Transverse colon (tissue), 4 donors: ENCODE measurements around the gene NSUN4. TPM values are rescaled to one million over a fixed set of nuclear protein-coding genes. Genes with fewer than 3 reads are reported as not detected.

ENCODE experiments used
- DNase-seq: peaks from one replicate; pipeline ENCODE4 v3.0.0-alpha.2; 2019
- H3K27ac ChIP-seq, 4 donors: fragments of 200-600 bp; sonication (generic); 2 replicates each; pipeline ENCODE4 v1.5.1; 2016 to 2018; ENCODE audit warnings: inconsistent platforms in 4 of 4
- H3K27me3 ChIP-seq: fragments of 200-600 bp; sonication (generic); 2 replicates; pipeline ENCODE4 v1.5.1; 2017; ENCODE audit warnings: inconsistent platforms
- H3K36me3 ChIP-seq, 4 donors: fragments of 200-600 bp; sonication (generic); 2 replicates each; pipeline ENCODE4 v1.5.1; 2017 to 2019; ENCODE audit warnings: inconsistent platforms in 4 of 4
- H3K4me1 ChIP-seq, 4 donors: fragments of 200-600 bp; sonication (generic); 2 replicates each; pipeline ENCODE4 v1.5.1; 2017 to 2020; ENCODE audit warnings: inconsistent platforms in 4 of 4
- H3K4me3 ChIP-seq, 4 donors: fragments of 200-600 bp; sonication (generic); 1 replicate in 1 of 4; 2 replicates in 3 of 4; pipeline versions ENCODE4 v1.5.1 to v1.6.1; 2017 to 2019; ENCODE audit warnings: inconsistent platforms in 4 of 4
- H3K9me3 ChIP-seq, 2 donors: fragments of 200-600 bp; sonication (generic); 2 replicates each; pipeline ENCODE4 v1.5.1; 2017 to 2019; ENCODE audit warnings: inconsistent platforms in 2 of 2
- CTCF ChIP-seq, 5 experiments: fragments of 200-600 bp in 3 of 5; fragments of 450-650 bp in 2 of 5; sonication (generic) in 3 of 5; IDR thresholded peaks; 1 replicate in 2 of 5; 2 replicates in 3 of 5; pipeline ENCODE4 v1.5.1; 2016 to 2017; ENCODE audit warnings: antibody characterized with exemption in 5 of 5, inconsistent platforms in 3 of 5, mild to moderate bottlenecking in 2 of 5, moderate library complexity in 1 of 5
- EP300 ChIP-seq: sonication (generic); formaldehyde crosslinking; IDR thresholded peaks from one replicate; pipeline ENCODE4 v1.6.1; 2017; ENCODE audit warnings: antibody characterized with exemption, low read depth
- POLR2A ChIP-seq: fragments of 450-650 bp; IDR thresholded peaks from one replicate; pipeline ENCODE4 v1.6.1; 2016; ENCODE audit warnings: antibody characterized with exemption, mild to moderate bottlenecking, moderate library complexity
- POLR2AphosphoS5 ChIP-seq, 3 donors: sonication (generic); formaldehyde crosslinking; IDR thresholded peaks; one replicate each; pipeline ENCODE4 v1.6.1; 2016; ENCODE audit warnings: antibody characterized with exemption in 3 of 3
- WGBS, 2 donors: methylation state at CpG; one replicate each; pipeline ENCODE4 v1.1.5; 2018; ENCODE audit warnings: low coverage in 1 of 2; 5-methylcytosine and 5-hydroxymethylcytosine counted together
- in situ Hi-C, 4 donors: fragments of 200-750 bp; cut with MboI; loops; one replicate each; pipeline versions ENCODE4 v1.15.0 to v1.15.1; 2017; ENCODE audit warnings: low sequenced_read_pairs in 3 of 4, low pct_ligation_motif_present in 1 of 4, low pct_unique_long_range_greater_than_20kb in 1 of 4
- intact Hi-C: fragments of 100-400 bp; cut with DNase I; formaldehyde crosslinking; loops from one replicate; pipeline ENCODE4 v1.15.1; 2023; ENCODE audit warnings: low total_unique reads
- total RNA-seq, 4 donors: library from RNA; depleted of rRNA; stranded (reverse); fragments of >200 nt; gene quantifications; one replicate each; pipeline ENCODE4 v1.1.0, GENCODE V29; 2016

The NSUN4 gene
- total RNA-seq, 4 donors from 2014 or later = 5.6 to 19.7 (median 12.9) TPM

- DNase-seq = no peak
- no peak for TF ChIP-seq POLR2A
- no peak for TF ChIP-seq POLR2AphosphoS5 (IDR thresholded peaks at IDR 0.05)
- no peak for TF ChIP-seq CTCF (IDR thresholded peaks at IDR 0.05)
- TF ChIP-seq EP300 = no peak
- peaks cover 3 to 25% (median 20%) of the 10 kb centered on the region in 4 donors for H3K4me1 ChIP-seq
- H3K9me3 ChIP-seq = no peaks in the 10 kb centered on the region
- H3K27me3 ChIP-seq = no peaks in the 10 kb centered on the region
- no peaks in the 10 kb centered on the region for H3K36me3 ChIP-seq
- H3K27ac ChIP-seq = no peak overlapping the region
- no peak overlapping the region for H3K4me3 ChIP-seq
- in situ Hi-C loops (no loop called here), intact Hi-C loops (loop anchor here (5.0 kb wide), 1 partner anchor 122 kb away; no protein-coding TSS in a partner anchor)
- WGBS, 2 donors = 87 to 90% methylated on average over 3 to 16 of the region's 17 CpGs
Measured at GRCh38 chr1:46405724-46406123, 65.1 kb downstream of the NSUN4 start.

DNA sequence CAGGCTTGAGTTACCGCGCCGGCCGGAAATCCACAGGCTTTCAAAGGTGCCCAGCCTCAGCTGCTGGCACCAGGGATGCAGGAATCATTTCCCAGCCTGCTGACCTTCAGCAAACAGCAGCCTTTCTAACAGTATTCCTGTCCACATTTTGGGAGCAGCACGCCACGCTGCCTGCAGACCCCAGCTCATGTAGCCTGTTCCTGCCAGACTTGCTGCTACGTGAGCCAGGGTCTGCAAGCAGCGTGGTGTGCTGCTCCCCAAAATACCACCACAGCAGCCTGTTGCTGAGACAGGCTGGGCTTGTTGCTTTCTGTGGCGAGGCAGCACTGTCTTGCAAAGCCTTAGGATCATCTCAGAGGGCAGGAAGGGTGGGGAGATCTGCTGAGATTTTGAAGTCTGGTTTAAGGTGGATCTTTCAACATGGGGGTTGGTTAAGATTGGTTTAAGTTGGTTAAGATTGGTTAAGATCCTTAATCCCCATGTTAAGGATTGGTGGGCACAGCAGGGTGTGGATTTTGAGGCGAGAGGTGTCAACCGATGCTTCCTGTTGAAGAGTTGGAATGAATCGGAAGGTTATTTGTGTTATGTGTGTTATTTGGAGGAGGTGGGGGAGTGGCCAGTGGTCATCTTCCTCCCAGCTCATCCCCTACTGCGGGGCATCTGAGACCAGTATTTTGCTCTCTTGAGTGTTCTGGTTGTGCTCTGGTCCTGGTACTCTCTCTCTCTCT, 66.4 kb downstream of the NSUN4 start:
- in situ Hi-C loops = no loop called here
- H3K4me3 ChIP-seq = peak overlapping the region in 2 of 4 donors; percentile 9 to 11
- WGBS, 2 donors = 80 to 93% methylated on average over 1 to 10 of the region's 13 CpGs

DNA sequence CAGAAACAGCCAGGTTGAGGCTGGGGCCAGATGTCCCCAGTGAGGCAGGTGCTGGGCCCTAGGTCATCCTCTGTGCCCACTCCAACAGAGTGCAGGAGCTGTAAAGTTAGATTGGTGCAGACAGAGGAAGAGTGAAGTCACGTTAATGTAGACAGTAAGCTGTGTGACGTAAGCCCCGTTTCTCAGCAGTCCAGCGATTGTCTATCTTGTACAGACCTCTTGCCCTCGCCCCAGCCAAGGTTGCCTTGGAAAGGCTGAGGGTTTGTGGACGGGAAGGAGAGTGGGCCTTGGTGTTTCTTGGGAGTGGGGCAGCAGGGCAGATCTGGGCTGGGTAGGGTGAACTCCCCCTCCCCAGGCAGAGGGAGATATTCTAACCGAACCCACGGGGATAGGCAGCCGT, 67.0 kb downstream of the NSUN4 start:
- no peak overlapping the region for H3K4me3 ChIP-seq
- H3K27ac ChIP-seq = no peak overlapping the region
- H3K4me1 ChIP-seq = peaks cover 2 to 11% (median 5%) of the 10 kb centered on the region in 4 donors
- no peaks in the 10 kb centered on the region for H3K36me3 ChIP-seq
- no peak for DNase-seq
- TF ChIP-seq EP300 = no peak
- no peak for TF ChIP-seq POLR2A
- no peak for TF ChIP-seq CTCF (IDR thresholded peaks at IDR 0.05)
- TF ChIP-seq POLR2AphosphoS5 (IDR thresholded peaks at IDR 0.05) = no peak
- intact Hi-C loops = loop anchor here (5.0 kb wide), 1 partner anchor 120 kb away; no protein-coding TSS in a partner anchor
- no peaks in the 10 kb centered on the region for H3K9me3 ChIP-seq
- 80 to 89% methylated on average over 1 to 9 of the region's 9 CpGs for WGBS, 2 donors
- in situ Hi-C loops = no loop called here
- no peaks in the 10 kb centered on the region for H3K27me3 ChIP-seq

More for the DNA sequence above, 66.4 kb downstream of the NSUN4 start:
- intact Hi-C loops = loop anchor here (5.0 kb wide), 1 partner anchor 120 kb away; no protein-coding TSS in a partner anchor
- no peaks in the 10 kb centered on the region for H3K36me3 ChIP-seq
- no peak for TF ChIP-seq POLR2A
- no peak for TF ChIP-seq EP300
- TF ChIP-seq CTCF (IDR thresholded peaks at IDR 0.05) = no peak
- TF ChIP-seq POLR2AphosphoS5 (IDR thresholded peaks at IDR 0.05) = no peak
- no peak for DNase-seq
- H3K27ac ChIP-seq = no peak overlapping the region
- H3K27me3 ChIP-seq = no peaks in the 10 kb centered on the region
- no peaks in the 10 kb centered on the region for H3K9me3 ChIP-seq
- peaks cover 3 to 16% (median 10%) of the 10 kb centered on the region in 4 donors for H3K4me1 ChIP-seq

DNA sequence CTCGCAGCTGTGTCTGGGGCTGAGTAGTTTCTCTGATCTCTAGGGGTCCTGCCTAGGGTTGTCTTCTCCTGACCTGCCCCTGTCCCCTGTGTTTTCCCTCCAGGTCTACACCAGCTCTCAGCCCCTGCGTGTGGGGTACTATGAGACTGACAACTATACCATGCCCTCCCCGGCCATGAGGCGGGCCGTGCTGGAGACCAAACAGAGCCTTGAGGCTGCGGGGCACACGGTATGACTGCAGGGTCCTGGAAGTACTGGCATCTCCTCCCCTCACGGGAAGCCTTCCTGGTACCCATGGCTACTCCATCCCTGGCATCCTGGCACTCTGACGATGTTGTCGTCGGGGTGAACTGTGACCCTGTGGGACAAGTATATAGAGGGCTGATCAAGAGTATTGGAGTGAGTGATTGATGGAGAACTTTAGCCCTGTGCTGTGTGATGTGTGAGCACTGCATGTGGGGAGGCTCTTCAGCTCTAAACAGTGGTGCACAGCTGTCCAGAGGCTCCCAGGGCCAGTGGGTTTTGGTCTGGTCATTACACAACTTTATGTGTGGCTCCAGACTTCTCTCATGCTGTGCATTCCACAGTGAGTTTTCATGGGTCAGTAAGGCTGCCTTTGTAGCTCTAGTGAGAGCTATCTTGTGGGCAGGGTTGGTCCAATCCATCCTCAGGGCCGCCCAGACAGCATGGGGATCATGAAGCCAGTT, 67.9 kb downstream of the NSUN4 start:
- no peaks in the 10 kb centered on the region for H3K9me3 ChIP-seq
- no peaks in the 10 kb centered on the region for H3K27me3 ChIP-seq
- 94 to 100% methylated on average over 3 to 12 of the region's 12 CpGs for WGBS, 2 donors
- H3K27ac ChIP-seq = no peak overlapping the region
- no peaks in the 10 kb centered on the region for H3K36me3 ChIP-seq
- TF ChIP-seq POLR2AphosphoS5 (IDR thresholded peaks at IDR 0.05) (no peak), POLR2A (no peak), EP300 (no peak), CTCF (IDR thresholded peaks at IDR 0.05) (no peak)
- intact Hi-C loops (loop anchor here (5.0 kb wide), 1 partner anchor 119 kb away; no protein-coding TSS in a partner anchor), in situ Hi-C loops (no loop called here)
- DNase-seq = no peak
- no peak overlapping the region for H3K4me3 ChIP-seq
- peaks cover 0 to 10% (median 4%) of the 10 kb centered on the region in 4 donors for H3K4me1 ChIP-seq
